ENCODE results near the gene CHSY1.

Gene CHSY1

DNA sequence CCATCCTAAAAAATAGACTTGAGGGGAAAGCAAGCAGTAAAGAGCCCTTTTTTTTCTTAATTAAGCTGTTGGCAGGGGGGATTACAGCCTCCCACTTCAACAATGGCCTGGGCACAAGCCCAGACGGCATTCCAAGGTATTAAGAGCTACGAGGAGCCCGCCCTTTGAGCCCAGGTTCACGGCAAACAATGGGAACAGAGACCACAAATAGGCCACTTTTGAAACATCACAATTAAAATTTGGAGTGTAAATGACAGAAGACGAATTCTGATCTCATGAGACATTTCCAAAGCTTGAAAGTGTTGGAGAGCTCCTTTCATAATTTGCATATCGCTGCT, 8.9 kb downstream of the CHSY1 start:
- H3K9me3 ChIP-seq (replicated peaks in 1 of 11): peaks cover 0 to 24% (median 20%) of the 10 kb centered on the region in 11 experiments; a peak in 16 of 22 replicates
- peak overlapping the region in 10 of 11 experiments; percentile 61 to 97 (median 94); a peak in 20 of 22 replicates for H3K27ac ChIP-seq
- peak overlapping the region; percentile 85 to 100 (median 95) for H3K4me2 ChIP-seq
- peaks cover 0 to 78% (median 36%) of the 10 kb centered on the region in 11 experiments; a peak in 17 of 22 replicates for H3K36me3 ChIP-seq
- peaks cover 86 to 92% (median 89%) of the 10 kb centered on the region in 10 experiments for H3K4me1 ChIP-seq
- no peaks in the 10 kb centered on the region for H3K27me3 ChIP-seq
- H3K4me3 ChIP-seq: peak overlapping the region in 6 of 10 experiments; percentile 2 to 34 (median 25); a peak in 4 of 20 replicates
- H4K20me1 ChIP-seq: peaks cover 5 to 98% (median 18%) of the 10 kb centered on the region in 11 experiments; a peak in 15 of 22 replicates
- peak overlapping the region; percentile 5 to 82 (median 77); a peak in 19 of 22 replicates for H3K9ac ChIP-seq
- no peak for TF ChIP-seq Cebpa-rat (IDR thresholded peaks at IDR 0.05)

DNA sequence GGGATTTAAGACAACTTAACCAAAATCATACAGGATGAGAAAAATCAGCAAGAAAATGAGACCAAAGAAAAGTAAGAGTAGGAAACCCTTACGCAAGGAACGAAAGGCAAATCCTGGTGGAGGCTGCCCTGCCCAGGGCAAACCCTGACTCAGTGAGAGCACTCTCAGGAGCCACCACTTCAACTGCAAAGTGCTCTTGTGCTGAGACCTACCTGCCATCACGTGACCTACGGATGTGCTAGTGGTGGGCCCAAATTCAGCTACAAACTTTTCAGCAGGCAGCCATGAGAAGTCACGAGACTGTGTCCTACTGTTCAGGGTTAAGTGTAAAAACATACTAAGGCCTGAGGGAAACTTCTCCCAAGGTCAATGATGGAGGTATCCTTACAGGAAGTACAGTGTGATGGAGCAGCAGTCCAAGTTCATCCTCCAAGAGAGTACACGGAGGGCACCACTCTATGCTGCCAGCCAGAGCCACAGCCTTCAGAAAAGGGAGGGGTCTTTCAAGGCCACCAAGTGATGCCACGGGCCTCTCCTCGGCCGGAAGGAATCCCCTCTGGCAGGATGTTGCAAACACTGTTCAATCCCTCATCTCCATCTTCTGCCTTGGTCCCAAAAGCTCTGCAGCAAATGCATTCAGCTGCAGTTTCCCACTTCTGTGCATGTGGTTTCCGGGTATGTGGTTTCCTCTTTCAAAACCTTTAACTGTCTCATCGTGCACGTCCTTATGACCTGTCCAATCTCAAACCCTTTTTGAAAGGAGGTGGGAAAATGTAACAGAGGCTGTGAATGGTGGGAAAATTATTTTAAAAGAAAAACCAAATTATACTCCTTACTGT, 9.5 kb downstream of the CHSY1 start:
- no peaks in the 10 kb centered on the region for H3K27me3 ChIP-seq
- peaks cover 1 to 92% (median 12%) of the 10 kb centered on the region in 11 experiments; a peak in 15 of 22 replicates for H4K20me1 ChIP-seq
- peak in 7 of 11 experiments; percentile 56 to 86 (median 73); a peak in 13 of 22 replicates for TF ChIP-seq Cebpa-rat (IDR thresholded peaks at IDR 0.05)
- H3K27ac ChIP-seq: peak overlapping the region in 10 of 11 experiments; percentile 61 to 97 (median 94); a peak in 20 of 22 replicates
- H3K4me1 ChIP-seq: peaks cover 80 to 88% (median 83%) of the 10 kb centered on the region in 10 experiments
- H3K4me3 ChIP-seq: peak overlapping the region in 8 of 10 experiments; percentile 14 to 47 (median 36); a peak in 13 of 20 replicates
- H3K9me3 ChIP-seq (replicated peaks in 1 of 11): peaks cover 0 to 30% (median 26%) of the 10 kb centered on the region in 11 experiments; a peak in 18 of 22 replicates
- peaks cover 5 to 78% (median 37%) of the 10 kb centered on the region in 11 experiments; a peak in 18 of 22 replicates for H3K36me3 ChIP-seq
- H3K4me2 ChIP-seq: peak overlapping the region; percentile 85 to 100 (median 95)
- H3K9ac ChIP-seq: peak overlapping the region; percentile 5 to 82 (median 77); a peak in 19 of 22 replicates

DNA sequence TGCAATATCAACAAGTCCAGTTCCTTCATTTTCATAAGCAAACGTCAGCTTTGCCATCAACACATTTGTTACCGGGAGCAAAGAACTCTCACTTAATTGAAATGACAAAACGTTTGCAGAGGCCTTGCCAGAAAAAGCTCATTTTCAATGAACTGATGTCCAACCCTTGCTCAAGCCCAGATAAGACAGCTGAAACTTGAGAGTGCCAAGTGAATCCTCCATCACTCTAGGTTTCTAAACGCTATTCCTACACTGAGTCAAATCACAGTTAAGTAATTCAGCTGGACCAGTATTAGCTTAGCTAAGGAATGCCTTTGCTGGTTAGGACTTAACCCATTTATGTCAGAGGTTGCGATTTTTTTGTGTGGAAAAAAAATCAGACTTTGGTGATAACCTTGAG, 11.5 kb downstream of the CHSY1 start:
- peaks cover 12 to 78% (median 57%) of the 10 kb centered on the region in 11 experiments for H3K36me3 ChIP-seq
- H3K9ac ChIP-seq: no peak overlapping the region
- peaks cover 60 to 69% (median 63%) of the 10 kb centered on the region in 10 experiments for H3K4me1 ChIP-seq
- peak overlapping the region; percentile 9 to 99 (median 94); a peak in 19 of 22 replicates for H3K4me2 ChIP-seq
- TF ChIP-seq Cebpa-rat (IDR thresholded peaks at IDR 0.05): no peak
- peak overlapping the region in 9 of 11 experiments; percentile 10 to 97 (median 95); a peak in 14 of 22 replicates for H3K27ac ChIP-seq
- H4K20me1 ChIP-seq: peaks cover 0 to 74% (median 13%) of the 10 kb centered on the region in 11 experiments; a peak in 10 of 22 replicates
- peaks cover 8 to 48% (median 43%) of the 10 kb centered on the region in 11 experiments; a peak in 20 of 22 replicates for H3K9me3 ChIP-seq (replicated peaks in 1 of 11)
- H3K4me3 ChIP-seq: no peak overlapping the region
- no peaks in the 10 kb centered on the region for H3K27me3 ChIP-seq

DNA sequence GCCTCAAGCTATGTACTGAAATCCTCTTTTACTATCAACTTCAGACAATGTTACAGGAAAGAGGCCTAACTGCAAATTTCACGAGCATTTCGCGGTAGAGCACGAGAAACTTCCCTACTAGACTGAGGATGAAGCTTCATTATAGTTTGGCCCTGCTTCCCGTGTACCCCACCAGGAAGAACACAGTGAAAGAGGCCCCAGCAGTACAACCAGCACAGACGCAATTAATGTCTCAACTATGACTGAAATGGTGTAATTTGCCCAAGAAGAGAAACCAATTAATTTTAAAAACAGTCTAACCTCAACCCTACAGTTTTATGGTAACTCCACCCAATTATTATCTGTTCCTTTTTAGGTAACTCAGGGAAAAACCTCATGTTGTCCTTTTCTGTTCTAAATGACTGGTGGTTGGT, 12.1 kb downstream of the CHSY1 start:
- Histone ChIP-seq H4K20me1 (peaks cover 0 to 68% (median 11%) of the 10 kb centered on the region in 11 experiments; a peak in 11 of 22 replicates), H3K9ac (no peak overlapping the region), H3K4me1 (peaks cover 54 to 63% (median 57%) of the 10 kb centered on the region in 10 experiments)

DNA sequence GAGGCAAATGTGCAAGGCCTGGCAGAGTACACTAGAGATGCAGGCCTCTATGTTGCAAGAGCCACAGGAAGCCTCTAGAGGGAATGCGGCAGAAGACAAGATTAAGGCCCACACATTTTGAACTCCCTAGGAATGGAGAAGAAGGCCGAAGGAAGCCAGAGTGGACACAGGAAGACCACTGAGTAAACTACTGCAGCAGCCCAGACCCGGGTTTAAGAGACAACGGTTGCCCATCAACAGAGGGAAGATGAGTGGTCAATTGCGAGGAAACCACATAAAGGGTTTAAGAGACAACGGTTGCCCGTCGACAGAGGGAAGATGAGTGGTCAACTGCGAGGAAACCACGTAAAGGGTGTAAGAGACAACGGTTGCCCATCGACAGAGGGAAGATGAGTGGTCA, 14.6 kb downstream of the CHSY1 start:
- Histone ChIP-seq H3K27ac (no peak overlapping the region), H3K4me3 (no peak overlapping the region; a peak in 1 of 20 replicates), H3K9ac (no peak overlapping the region), H3K27me3 (no peaks in the 10 kb centered on the region), H3K4me2 (no peak overlapping the region), H3K36me3 (peaks cover 41 to 99% (median 87%) of the 10 kb centered on the region in 11 experiments), H3K9me3 (replicated peaks in 1 of 11) (peaks cover 8 to 62% (median 55%) of the 10 kb centered on the region in 11 experiments; a peak in 20 of 22 replicates), H4K20me1 (peaks cover 0 to 62% (median 31%) of the 10 kb centered on the region in 11 experiments; a peak in 15 of 22 replicates), H3K4me1 (peaks cover 29 to 55% (median 39%) of the 10 kb centered on the region in 10 experiments)
- no peak for TF ChIP-seq Cebpa-rat (IDR thresholded peaks at IDR 0.05)

More for the DNA sequence above, 12.1 kb downstream of the CHSY1 start:
- TF ChIP-seq Cebpa-rat (IDR thresholded peaks at IDR 0.05): no peak
- peaks cover 8 to 53% (median 44%) of the 10 kb centered on the region in 11 experiments; a peak in 20 of 22 replicates for H3K9me3 ChIP-seq (replicated peaks in 1 of 11)
- no peaks in the 10 kb centered on the region for H3K27me3 ChIP-seq
- peak overlapping the region; percentile 6 to 99 (median 88); a peak in 17 of 22 replicates for H3K4me2 ChIP-seq
- no peak overlapping the region for H3K4me3 ChIP-seq
- peak overlapping the region in 9 of 11 experiments; percentile 10 to 97 (median 94); a peak in 15 of 22 replicates for H3K27ac ChIP-seq
- H3K36me3 ChIP-seq: peaks cover 18 to 82% (median 63%) of the 10 kb centered on the region in 11 experiments

DNA sequence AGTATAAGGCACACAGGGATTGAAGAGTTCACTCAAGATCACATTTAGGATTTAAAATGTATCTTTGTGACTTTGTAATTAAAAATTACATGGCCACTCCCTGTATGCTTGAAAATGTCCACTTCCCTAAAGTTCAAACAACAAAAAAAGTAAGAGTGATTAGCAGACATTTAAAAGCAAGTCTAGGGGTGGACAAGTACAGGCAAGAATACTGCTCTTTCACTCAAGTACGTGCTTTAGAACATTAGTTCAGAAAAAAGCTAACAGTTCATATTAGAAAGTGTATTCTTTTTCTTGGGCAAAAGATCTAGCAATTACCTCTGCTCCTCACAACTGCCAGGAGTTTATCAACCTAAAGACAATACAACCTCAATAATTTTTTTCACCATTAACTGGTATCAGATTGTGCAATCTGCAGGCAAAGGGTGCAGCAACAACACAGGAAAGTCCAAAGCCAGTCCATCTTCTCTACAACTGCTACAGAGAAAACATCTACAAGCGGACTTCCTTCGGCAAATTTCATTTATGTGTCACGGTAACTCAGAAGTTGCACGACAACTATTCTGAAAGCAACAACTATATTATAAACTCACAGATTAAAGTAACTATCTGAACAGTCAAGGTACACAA, 18.1 kb downstream of the CHSY1 start:
- Histone ChIP-seq H3K27me3 (no peaks in the 10 kb centered on the region), H3K36me3 (peaks cover 75 to 100% (median 99%) of the 10 kb centered on the region in 11 experiments), H3K4me3 (no peak overlapping the region), H3K9me3 (replicated peaks in 1 of 11) (peaks cover 30 to 83% (median 77%) of the 10 kb centered on the region in 11 experiments), H3K4me1 (peaks cover 0 to 23% (median 7%) of the 10 kb centered on the region in 10 experiments; a peak in 10 of 20 replicates), H3K9ac (0 out of 22 replicates have a peak overlapping the region, but pooled peaks of 1 of the 11 experiments have one; percentile 11), H4K20me1 (peaks cover 0 to 48% (median 32%) of the 10 kb centered on the region in 11 experiments; a peak in 14 of 22 replicates), H3K27ac (peak overlapping the region in 1 of 11 experiments; percentile 5; a peak in 1 of 22 replicates), H3K4me2 (peak overlapping the region in 3 of 11 experiments; percentile 1 to 24 (median 18); a peak in 2 of 22 replicates)
- TF ChIP-seq Cebpa-rat (IDR thresholded peaks at IDR 0.05): peak in 1 of 11 experiments; percentile 50; a peak in 1 of 22 replicates

DNA sequence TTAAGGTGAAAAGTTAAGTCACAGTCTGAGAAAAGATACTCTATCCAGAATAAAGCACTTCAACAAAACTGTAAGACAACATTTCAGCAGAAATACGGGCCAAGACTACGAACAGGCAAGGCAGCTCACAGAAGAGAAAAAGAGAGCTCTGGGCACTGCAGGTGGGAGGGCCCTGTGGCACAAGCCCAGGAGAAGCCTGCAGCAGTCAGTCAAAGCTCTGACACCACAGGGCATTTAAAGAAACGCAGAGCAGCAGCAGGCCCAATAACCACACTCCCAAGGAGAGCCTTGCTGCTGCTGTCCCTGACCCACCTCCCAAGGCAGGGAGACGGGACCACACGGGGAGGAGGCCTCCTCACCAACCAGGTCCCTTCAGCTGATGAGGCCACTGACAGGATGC, 19.2 kb downstream of the CHSY1 start:
- Histone ChIP-seq H3K9me3 (replicated peaks in 1 of 11) (peaks cover 40 to 83% (median 77%) of the 10 kb centered on the region in 11 experiments), H3K27me3 (no peaks in the 10 kb centered on the region), H3K27ac (peak overlapping the region in 3 of 11 experiments; percentile 0 to 23 (median 9); a peak in 2 of 22 replicates), H3K4me2 (no peak overlapping the region), H3K36me3 (peaks cover 84 to 100% (median 99%) of the 10 kb centered on the region in 11 experiments), H3K4me3 (no peak overlapping the region), H3K9ac (no peak overlapping the region), H3K4me1 (peaks cover 0 to 23% (median 7%) of the 10 kb centered on the region in 10 experiments; a peak in 10 of 20 replicates), H4K20me1 (peaks cover 0 to 56% (median 28%) of the 10 kb centered on the region in 11 experiments; a peak in 14 of 22 replicates)
- no peak for TF ChIP-seq Cebpa-rat (IDR thresholded peaks at IDR 0.05)

DNA sequence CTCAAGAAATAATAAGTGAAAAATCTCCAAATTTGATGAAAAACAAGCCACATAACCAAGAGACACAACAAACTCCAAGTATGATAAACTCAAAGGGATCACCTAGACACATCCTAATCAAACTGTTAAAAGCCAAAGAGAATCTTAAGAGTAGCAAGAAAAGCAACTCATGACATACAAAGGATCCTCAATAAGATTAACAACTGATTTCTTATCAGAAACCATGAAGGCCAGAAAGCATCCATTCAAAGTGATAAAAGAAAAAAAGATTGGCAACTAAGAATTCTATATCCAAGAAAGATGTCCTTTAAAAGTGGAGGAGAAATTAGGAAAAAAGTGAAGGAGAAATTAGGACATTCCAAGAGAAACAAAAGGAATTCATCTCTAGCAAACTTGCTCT, 23.5 kb downstream of the CHSY1 start:
- H3K4me1 ChIP-seq: peaks cover 0 to 7% (median 0%) of the 10 kb centered on the region in 10 experiments; a peak in 7 of 20 replicates
- H3K27me3 ChIP-seq: no peaks in the 10 kb centered on the region
- peaks cover 24 to 66% (median 58%) of the 10 kb centered on the region in 11 experiments for H3K9me3 ChIP-seq (replicated peaks in 1 of 11)
- H3K27ac ChIP-seq: no peak overlapping the region
- H3K9ac ChIP-seq: no peak overlapping the region
- H3K4me2 ChIP-seq: no peak overlapping the region
- TF ChIP-seq Cebpa-rat (IDR thresholded peaks at IDR 0.05): no peak
- H3K4me3 ChIP-seq: no peak overlapping the region
- H4K20me1 ChIP-seq: peaks cover 24 to 73% (median 57%) of the 10 kb centered on the region in 11 experiments; a peak in 20 of 22 replicates
- peaks cover 82 to 100% (median 97%) of the 10 kb centered on the region in 11 experiments for H3K36me3 ChIP-seq

All from BLaER1 treated with 17β-estradiol and CSF1 and Interleukin-3, amounts not matched to agents 10 nM and 100 nM (cell line).